Fibroblast of upper back skin (primary cell): ENCODE measurements around the gene CRYBG2.

Experiments
- DNase-seq: peaks from one replicate; pipeline ENCODE4 v3.0.0-alpha.2; 2013

The CRYBG2 gene

GRCh38 chr1:26370591-26371382, 16.9 kb upstream of the CRYBG2 start:
- DNase-seq = no peak

GRCh38 chr1:26368486-26368885, 14.6 kb upstream of the CRYBG2 start:
- no peak for DNase-seq

GRCh38 chr1:26368006-26368405, 14.1 kb upstream of the CRYBG2 start:
- DNase-seq = no peak

DNA sequence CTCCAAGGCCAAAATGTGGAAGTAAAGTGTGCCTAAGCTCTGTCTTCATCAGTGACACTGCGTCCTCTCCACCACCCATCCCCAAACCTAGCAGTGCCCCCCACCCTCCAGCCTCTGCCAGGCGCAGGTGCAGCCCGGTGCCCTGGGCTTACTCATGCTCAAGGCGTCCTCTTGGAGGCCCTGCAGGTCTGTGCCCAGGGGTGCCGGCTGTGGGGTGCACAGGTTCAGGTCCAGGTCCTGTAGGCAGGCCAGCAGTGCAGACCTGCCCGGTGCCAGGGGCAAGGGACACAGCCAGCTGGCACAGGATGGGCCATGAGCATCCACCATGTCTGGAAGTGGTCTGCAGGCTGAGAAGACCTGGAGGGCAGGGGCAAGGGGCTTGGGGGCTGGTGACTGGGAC, 13.5 kb upstream of the CRYBG2 start:
- no peak for DNase-seq

DNA sequence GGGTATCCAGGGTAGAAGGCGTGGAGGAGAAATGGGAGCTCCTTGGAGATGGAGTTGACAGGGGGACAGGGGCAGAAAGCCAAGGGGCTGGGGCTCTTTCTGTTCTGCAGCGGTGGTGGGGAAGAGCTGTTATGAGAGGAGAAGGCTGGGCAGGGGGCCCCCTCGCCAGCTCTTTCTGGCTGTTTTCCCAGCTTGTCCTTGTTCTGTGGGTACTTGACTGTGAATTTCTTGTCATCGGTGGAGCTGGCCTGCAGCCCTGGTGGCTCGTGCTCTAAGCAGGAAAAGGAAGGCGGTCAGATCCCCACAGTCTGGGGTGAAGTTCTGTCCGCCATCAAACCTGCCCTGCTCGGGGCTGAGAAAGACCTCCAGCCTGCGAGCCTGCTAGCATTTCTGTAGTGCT, 11.0 kb upstream of the CRYBG2 start:
- DNase-seq = no peak

GRCh38 chr1:26363549-26364448, 9.9 kb upstream of the CRYBG2 start:
- DNase-seq = peak; percentile 67

GRCh38 chr1:26362331-26362730, 8.4 kb upstream of the CRYBG2 start:
- no peak for DNase-seq

- DNase-seq = no peak
Measured at GRCh38 chr1:26361605-26362122, 7.7 kb upstream of the CRYBG2 start.

DNA sequence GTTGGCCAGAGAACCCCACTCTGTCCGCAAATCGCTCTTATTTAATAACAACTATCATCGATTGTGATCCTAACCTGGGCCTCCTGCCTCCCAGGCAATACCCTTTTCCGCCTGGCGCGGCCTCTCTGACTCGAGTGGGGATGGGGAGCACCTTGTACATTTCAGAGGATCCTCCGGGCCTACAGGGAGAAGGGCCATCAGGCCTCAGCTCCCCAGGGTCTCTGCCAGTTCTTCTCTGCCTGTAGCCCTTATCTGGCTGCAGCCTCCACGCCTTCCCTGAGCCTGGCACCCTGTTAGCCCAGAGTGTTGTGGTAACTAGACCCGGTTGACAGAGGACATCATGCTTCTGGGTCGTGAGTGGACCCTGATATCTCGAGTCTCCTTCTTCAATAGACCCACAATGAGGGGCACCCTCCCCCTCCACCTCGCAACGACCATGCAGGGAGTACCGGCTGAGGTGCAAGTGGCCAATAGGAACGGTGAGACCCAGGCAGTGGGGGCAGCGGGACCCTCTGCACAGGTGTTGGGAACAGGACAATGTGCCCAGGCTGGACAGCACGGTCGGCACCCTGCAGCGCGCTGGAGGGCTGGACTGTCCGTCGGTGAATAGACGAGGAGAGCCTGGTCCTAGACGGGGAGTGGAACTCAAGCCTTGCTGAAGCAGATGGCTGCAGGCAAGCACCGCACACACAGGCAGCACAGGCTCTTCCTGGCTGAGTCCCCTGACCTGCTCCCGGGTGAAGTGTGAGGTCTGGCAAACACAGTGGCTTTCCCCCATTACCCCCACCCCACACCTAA, 7.1 kb upstream of the CRYBG2 start:
- DNase-seq = no peak

DNA sequence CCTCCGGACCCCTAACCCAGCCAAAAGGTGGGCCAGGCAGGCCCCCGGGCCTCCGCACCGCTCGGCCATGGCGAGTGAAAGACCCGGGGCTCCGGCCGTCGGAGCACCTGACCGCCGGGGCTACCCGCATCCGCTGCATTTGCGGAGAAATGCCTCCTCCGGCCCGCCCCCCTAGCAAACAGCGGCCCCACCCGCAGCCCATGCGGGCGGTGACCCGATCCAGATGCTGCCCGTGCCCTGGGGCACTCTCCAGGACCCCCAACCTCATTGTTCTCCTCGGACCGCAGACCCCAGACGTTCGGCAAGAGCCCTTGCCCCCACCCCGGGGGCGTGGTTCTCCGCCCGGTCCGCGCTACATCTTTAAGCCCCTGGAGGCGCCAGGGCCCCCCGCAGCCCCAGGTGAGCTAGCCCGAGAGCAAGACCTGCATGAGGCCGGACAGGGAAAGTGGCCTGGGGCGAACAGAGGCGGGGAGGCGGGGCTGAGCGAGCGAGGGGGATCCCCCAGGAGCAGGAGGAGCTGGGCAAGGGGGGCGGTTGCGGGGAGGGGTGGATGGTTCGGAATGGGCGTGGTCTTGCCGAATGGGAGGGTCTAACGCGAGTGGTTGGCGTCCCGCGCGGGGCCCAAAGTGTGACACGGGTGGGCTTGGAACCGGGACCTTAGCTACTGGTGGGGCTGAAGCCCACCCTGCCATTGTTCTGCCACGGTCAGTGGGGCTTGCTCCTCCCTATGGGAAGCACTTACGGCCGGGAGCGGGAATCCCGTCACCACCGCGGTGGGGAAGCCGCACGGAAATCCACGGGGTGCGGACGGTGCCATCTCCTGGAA, 6.3 kb upstream of the CRYBG2 start:
- no peak for DNase-seq

GRCh38 chr1:26358411-26359384, 4.8 kb upstream of the CRYBG2 start:
- no peak for DNase-seq

DNA sequence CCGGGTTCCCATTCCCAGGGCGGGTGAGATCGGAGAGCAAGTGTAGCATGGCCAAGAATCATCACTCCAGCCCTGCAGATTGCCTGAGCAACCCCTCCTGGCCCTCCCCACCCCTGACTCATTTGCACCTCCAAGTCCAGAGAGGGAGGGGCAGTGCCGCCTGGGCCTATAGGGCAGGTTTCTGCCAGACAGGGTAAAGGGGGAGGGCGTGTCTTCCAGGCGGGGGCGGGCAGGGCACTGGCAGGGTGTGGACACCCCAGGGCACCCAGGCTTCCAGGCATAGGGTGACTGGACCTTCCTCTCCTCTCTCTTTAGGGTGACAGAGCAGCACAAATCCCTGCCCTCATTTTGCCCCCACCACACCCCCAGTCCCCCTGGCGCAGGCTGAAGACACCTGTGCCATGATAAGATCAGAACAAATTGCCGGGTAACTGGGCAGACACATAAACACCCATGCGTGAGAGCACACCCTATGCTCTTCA, 3.2 kb upstream of the CRYBG2 start:
- no peak for DNase-seq

- no peak for DNase-seq
Measured at GRCh38 chr1:26356106-26356505, 2.2 kb upstream of the CRYBG2 start.

DNA sequence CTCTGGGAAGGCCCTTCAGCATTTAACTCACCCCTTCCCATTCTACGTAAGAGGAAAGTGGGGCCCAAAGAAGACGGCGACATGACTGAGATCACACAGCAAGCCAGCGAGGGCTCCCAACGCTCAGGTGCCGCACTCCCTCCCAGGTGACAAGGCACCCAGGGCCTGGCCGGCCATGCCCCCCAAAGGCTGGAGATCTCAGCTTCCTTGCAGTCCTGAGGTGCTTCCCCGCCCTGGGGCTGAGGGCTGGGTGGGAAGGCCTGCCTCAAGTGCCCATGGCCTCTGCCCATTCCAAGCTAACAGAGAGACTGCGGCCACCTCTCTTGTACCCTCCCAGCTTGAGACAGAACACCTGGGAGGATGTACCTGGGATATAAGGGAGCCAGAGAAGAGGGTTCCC, 1.0 kb upstream of the CRYBG2 start:
- no peak for DNase-seq

- no peak for DNase-seq
Measured at GRCh38 chr1:26353210-26353859, 595 bp downstream of the CRYBG2 start.

GRCh38 chr1:26352338-26352679, 1.6 kb downstream of the CRYBG2 start:
- DNase-seq = no peak

- DNase-seq = peak; percentile 37
Measured at GRCh38 chr1:26351590-26352337, 2.2 kb downstream of the CRYBG2 start.

- no peak for DNase-seq
Measured at GRCh38 chr1:26350701-26351589, 3.0 kb downstream of the CRYBG2 start.

- DNase-seq = no peak
Measured at GRCh38 chr1:26350343-26350700, 3.6 kb downstream of the CRYBG2 start.
